GM12873 (cell line): ENCODE results near the gene CENPN.

Experiments
- TF ChIP-seq, protein P1 (sequence below): IDR thresholded peaks from 2 replicates; pipeline ENCODE4 v1.5.1; 2012; ENCODE audit warnings: low read depth, mild to moderate bottlenecking, moderate library complexity, low read length, control low read depth; ENCODE audit not compliant: insufficient read depth; ENCODE audit errors: missing control alignments

The CENPN gene

GRCh38 chr16:80969114-80969484 is 37.9 kb upstream of the CENPN start:
- TF ChIP-seq, protein P1, sequence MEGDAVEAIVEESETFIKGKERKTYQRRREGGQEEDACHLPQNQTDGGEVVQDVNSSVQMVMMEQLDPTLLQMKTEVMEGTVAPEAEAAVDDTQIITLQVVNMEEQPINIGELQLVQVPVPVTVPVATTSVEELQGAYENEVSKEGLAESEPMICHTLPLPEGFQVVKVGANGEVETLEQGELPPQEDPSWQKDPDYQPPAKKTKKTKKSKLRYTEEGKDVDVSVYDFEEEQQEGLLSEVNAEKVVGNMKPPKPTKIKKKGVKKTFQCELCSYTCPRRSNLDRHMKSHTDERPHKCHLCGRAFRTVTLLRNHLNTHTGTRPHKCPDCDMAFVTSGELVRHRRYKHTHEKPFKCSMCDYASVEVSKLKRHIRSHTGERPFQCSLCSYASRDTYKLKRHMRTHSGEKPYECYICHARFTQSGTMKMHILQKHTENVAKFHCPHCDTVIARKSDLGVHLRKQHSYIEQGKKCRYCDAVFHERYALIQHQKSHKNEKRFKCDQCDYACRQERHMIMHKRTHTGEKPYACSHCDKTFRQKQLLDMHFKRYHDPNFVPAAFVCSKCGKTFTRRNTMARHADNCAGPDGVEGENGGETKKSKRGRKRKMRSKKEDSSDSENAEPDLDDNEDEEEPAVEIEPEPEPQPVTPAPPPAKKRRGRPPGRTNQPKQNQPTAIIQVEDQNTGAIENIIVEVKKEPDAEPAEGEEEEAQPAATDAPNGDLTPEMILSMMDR: no peak

DNA sequence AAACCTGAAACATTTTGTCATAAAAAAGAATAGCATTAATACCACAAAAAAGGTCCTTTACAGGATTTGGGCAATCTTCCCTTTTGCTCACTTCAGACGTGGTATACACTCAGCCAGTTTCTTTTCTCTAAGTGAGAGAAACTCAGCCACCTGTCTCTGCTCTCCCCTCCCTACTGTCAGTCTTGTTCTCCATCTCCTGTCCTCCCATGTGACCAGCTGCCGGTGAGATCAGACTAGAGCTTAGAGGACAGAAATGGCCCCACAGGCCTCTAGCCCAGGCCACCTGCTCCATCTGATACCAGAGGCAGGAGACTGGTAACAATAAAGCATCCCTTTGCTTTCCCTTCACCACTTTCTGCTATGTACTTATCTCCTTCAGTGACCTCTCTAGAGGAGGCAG is 35.2 kb upstream of the CENPN start:
- TF ChIP-seq, protein P1: no peak

- TF ChIP-seq, protein P1: no peak
These were observed 34.4 kb upstream of the CENPN start for GRCh38 chr16:80972611-80973010.

DNA sequence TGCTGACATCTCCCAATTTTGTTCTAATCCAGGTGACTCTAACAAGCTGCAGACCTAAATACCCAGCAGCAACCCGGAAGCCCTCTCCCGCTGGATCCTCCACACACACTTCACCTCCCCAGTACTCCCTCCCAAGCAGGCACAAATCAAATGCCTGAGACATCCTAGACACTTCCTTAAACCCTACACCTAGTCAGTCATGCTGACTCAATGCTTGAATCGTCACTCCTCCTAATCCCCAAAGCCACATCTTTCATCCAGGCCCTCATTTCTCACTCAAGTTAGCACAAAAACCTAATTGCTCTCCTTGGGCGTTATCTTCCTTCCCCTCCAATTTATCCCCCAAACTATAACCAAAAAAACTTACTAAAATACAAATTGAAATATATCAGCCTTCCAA is 33.0 kb upstream of the CENPN start:
- TF ChIP-seq, protein P1: no peak

DNA sequence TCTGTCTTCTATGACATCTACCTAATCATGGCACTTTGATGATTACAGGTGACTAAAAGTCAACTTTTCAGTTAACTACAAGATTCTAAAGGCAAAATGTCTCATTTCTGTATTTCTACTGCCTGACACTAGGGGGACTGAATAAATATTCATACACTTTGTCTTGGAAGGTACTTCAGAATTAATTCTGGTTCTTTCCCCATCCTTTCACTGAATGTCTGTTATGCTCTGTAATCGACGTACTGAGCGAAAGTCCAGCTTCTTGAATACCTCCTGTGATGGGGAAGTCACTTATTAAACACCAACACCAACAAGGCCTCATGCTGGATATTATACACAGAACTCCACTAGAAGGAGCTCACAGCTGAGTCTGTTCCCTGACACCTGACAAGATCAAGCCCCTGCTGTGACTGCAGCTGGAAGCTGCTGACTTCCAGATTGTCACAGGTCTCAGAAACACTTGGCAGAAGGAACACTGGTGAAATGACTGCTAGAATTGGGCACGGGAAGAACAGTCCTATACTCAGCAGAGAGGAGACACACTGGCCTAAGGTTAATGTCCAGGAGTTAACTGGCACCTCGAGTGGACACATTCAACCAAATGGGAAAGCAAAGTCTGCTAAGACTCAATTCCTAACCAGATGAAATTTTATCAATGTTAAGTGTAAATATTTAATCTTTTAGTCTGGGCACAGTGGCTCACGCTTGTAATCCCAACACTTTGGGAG is 32.2 kb upstream of the CENPN start:
- TF ChIP-seq, protein P1: peak; percentile 49

- TF ChIP-seq, protein P1: no peak
These were observed 30.1 kb upstream of the CENPN start for GRCh38 chr16:80976946-80977345.

DNA sequence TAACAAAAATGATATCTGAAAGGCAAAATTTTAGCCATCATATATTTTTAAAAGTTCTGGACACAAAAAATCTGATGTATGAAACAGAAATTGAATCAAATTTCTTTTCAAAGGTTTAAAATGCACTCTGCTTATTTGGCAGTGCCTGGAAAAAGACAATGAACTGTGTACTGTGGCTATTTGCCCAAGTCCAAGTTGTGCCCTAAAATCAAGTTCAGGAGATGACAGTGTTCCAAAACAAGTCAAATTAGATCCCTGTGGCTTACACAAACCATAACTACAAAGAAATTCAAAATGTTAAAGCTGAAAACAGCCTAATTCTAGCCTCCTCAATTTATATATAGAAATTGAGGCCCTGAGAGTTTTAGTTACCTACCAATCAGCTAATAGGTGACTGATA is 25.9 kb upstream of the CENPN start:
- TF ChIP-seq, protein P1: no peak
